Motor neuron (in vitro differentiated cells): Measurements from ENCODE around the gene DND1. TPM values are rescaled to one million over a fixed set of nuclear protein-coding genes. Genes with fewer than 3 reads are reported as not detected.
A peak's percentile ranks its signal among the peaks of the same experiment; 100 is the strongest.

Source experiments
- ATAC-seq, 8 experiments: fragments of 200-7000 bp; cut with Tn5 transposase; replicated peaks in 6 of 8; 2 replicates each; pipeline ENCODE4 v1.8.0; 2021; ENCODE audit warnings: mild to moderate bottlenecking in 8 of 8, moderate library complexity in 8 of 8
- H3K27ac ChIP-seq, 2 donors: fragments of 250-450 bp; sonication (Bioruptor Pico); 2 replicates each; pipeline ENCODE4 v1.9.0; 2021; ENCODE audit warnings: antibody characterized with exemption in 2 of 2, mild to moderate bottlenecking in 2 of 2, moderate library complexity in 1 of 2
- H3K4me1 ChIP-seq, 2 donors: fragments of 250-450 bp; sonication (Bioruptor Pico); replicated peaks in 1 of 2; 2 replicates each; pipeline ENCODE4 v1.6.1; 2021; ENCODE audit warnings: antibody characterized with exemption in 2 of 2, mild to moderate bottlenecking in 2 of 2, moderate library complexity in 1 of 2
- H3K4me3 ChIP-seq, 5 donors: fragments of 250-450 bp; sonication (Bioruptor Pico); 2 replicates each; pipeline ENCODE4 v1.9.0; 2021; ENCODE audit warnings: antibody characterized with exemption in 5 of 5, mild to moderate bottlenecking in 5 of 5, moderate library complexity in 4 of 5
- WGBS, 10 experiments: fragments of 450-650 bp; shearing (Covaris generic); methylation state at CpG; one replicate each; pipeline ENCODE4 v1.0.0; 2022; 5-methylcytosine and 5-hydroxymethylcytosine counted together
- in situ Hi-C, 9 experiments: fragments of 400-800 bp; cut with MboI; loops; one replicate each; pipeline ENCODE4 v1.15.0; 2021; ENCODE audit warnings: low sequenced_read_pairs in 9 of 9, low pct_unique_long_range_greater_than_20kb in 2 of 9; ENCODE audit not compliant: unreplicated experiment in 9 of 9
- total RNA-seq, 8 experiments: library from RNA; unstranded; fragments of 300-600 nt; gene quantifications; 2 replicates each; pipeline versions ENCODE4 v1.2.3 to v1.2.4, GENCODE V29; 2022

Gene DND1
- total RNA-seq, 8 experiments from 2014 or later = 0.43 to 1.0 (median 0.46) TPM; not detected in 4

GRCh38 chr5:140696891-140697492 lies 23.6 kb upstream of the DND1 start:
- no peak overlapping the region for H3K4me3 ChIP-seq
- in situ Hi-C loops = loop anchor here in 1 of 9 experiments (25.0 kb wide), 1 partner anchor 135 kb away; the partner anchor contains the start of genes APBB3, SLC35A4 and SRA1
- WGBS, 10 experiments = 63 to 100% (median 100%) methylated on average over 1 to 2 of the region's 4 CpGs; no CpG with 5 or more reads in 3 of the 10 experiments
- ATAC-seq = no peak
- peaks cover 13 to 17% of the 10 kb centered on the region in 2 donors for H3K4me1 ChIP-seq
- H3K27ac ChIP-seq = no peak overlapping the region

- Histone ChIP-seq H3K4me1 (peaks cover 10 to 14% of the 10 kb centered on the region in 2 donors), H3K27ac (no peak overlapping the region), H3K4me3 (no peak overlapping the region)
- WGBS, 10 experiments = 88 to 100% (median 98%) methylated on average over 1 to 5 of the region's 5 CpGs; no CpG with 5 or more reads in 4 of the 10 experiments
- ATAC-seq = no peak
- in situ Hi-C loops = loop anchor here in 1 of 9 experiments (25.0 kb wide), 1 partner anchor 132 kb away; the partner anchor contains the start of genes APBB3, SLC35A4 and SRA1
Observed at GRCh38 chr5:140694276-140694675, 20.9 kb upstream of the DND1 start.

- H3K4me3 ChIP-seq = peak within 1 kb of the TSS; percentile 51 to 98 (median 83)
- peaks cover 10 to 14% of the 10 kb centered on the region in 2 donors for H3K4me1 ChIP-seq
- 0 to 7% (median 0%) methylated on average over 1 to 22 of the region's 61 CpGs; no CpG with 5 or more reads in 2 of the 10 experiments for WGBS, 10 experiments
- ATAC-seq = peak; percentile 93 to 98 (median 98)
- H3K27ac ChIP-seq = peak within 1 kb of the TSS; percentile 65 to 90
- in situ Hi-C loops = loop anchor here in 1 of 9 experiments (25.0 kb wide), 1 partner anchor 129 kb away; the partner anchor contains the start of genes APBB3, SLC35A4 and SRA1
Observed at GRCh38 chr5:140690941-140691924, 17.9 kb upstream of the DND1 start, which contains the start of the genes HARS1 and HARS2. Gene HARS1, minus strand, starts transcription at chr5:140691370. Its CDS starts 66 bp downstream, at chr5:140691304. Gene HARS2, plus strand, starts transcription at chr5:140691455. Its CDS starts 194 bp downstream, at chr5:140691649.

GRCh38 chr5:140690376-140690932 lies 17.1 kb upstream of the DND1 start:
- 13 to 93% (median 55%) methylated on average over 2 to 7 of the region's 8 CpGs; no CpG with 5 or more reads in 1 of the 10 experiments for WGBS, 10 experiments
- Histone ChIP-seq H3K4me1 (peaks cover 10 to 14% of the 10 kb centered on the region in 2 donors), H3K4me3 (peak overlapping the region; percentile 51 to 98 (median 83)), H3K27ac (peak overlapping the region; percentile 65 to 90)
- in situ Hi-C loops = loop anchor here in 1 of 9 experiments (25.0 kb wide), 1 partner anchor 128 kb away; the partner anchor contains the start of genes APBB3, SLC35A4 and SRA1
- no peak for ATAC-seq

GRCh38 chr5:140678993-140679392 lies 5.6 kb upstream of the DND1 start:
- Histone ChIP-seq H3K4me1 (no peaks in the 10 kb centered on the region), H3K27ac (no peak overlapping the region), H3K4me3 (no peak overlapping the region)
- in situ Hi-C loops = loop anchor here in 1 of 9 experiments (25.0 kb wide), 1 partner anchor 117 kb away; the partner anchor contains the start of genes APBB3, SLC35A4 and SRA1
- WGBS, 10 experiments = 80 to 100% (median 93%) methylated on average over 1 to 5 of the region's 7 CpGs; no CpG with 5 or more reads in 5 of the 10 experiments
- no peak for ATAC-seq

GRCh38 chr5:140677947-140678346 lies 4.6 kb upstream of the DND1 start:
- Histone ChIP-seq H3K4me3 (no peak overlapping the region), H3K27ac (no peak overlapping the region), H3K4me1 (no peaks in the 10 kb centered on the region)
- WGBS, 10 experiments = 33 to 100% (median 96%) methylated on average over 1 to 3 of the region's 3 CpGs; no CpG with 5 or more reads in 2 of the 10 experiments
- in situ Hi-C loops = loop anchor here in 1 of 9 experiments (25.0 kb wide), 1 partner anchor 116 kb away; the partner anchor contains the start of genes APBB3, SLC35A4 and SRA1
- no peak for ATAC-seq

GRCh38 chr5:140674629-140675028 lies 1.3 kb upstream of the DND1 start:
- 86 to 100% (median 94%) methylated on average over 2 to 4 of the region's 4 CpGs; no CpG with 5 or more reads in 3 of the 10 experiments for WGBS, 10 experiments
- no peak for ATAC-seq

GRCh38 chr5:140674211-140674610 lies 835 bp upstream of the DND1 start:
- Histone ChIP-seq H3K27ac (no peak overlapping the region), H3K4me1 (no peaks in the 10 kb centered on the region), H3K4me3 (no peak overlapping the region)
- in situ Hi-C loops = loop anchor here in 2 of 9 experiments (25.0 kb wide), 1 partner anchor 112 kb away; the partner anchor contains the start of genes APBB3 (in 2 of the 2), SLC35A4 (in 2 of the 2) and SRA1 (in 2 of the 2)
- WGBS, 10 experiments = 87 to 100% (median 100%) methylated on average over 1 to 2 of the region's 2 CpGs; no CpG with 5 or more reads in 6 of the 10 experiments
- ATAC-seq = no peak

More at GRCh38 chr5:140674629-140675028, 1.3 kb upstream of the DND1 start:
- Histone ChIP-seq H3K27ac (no peak overlapping the region), H3K4me3 (no peak overlapping the region), H3K4me1 (no peaks in the 10 kb centered on the region)
- in situ Hi-C loops = loop anchor here in 3 of 9 experiments (25.0 kb wide), 1 partner anchor 112 kb away; the partner anchor contains the start of genes APBB3 (in 3 of the 3), SLC35A4 (in 3 of the 3) and SRA1 (in 3 of the 3)

GRCh38 chr5:140672455-140673186 lies 755 bp downstream of the DND1 start:
- Histone ChIP-seq H3K27ac (no peak overlapping the region), H3K4me3 (no peak overlapping the region), H3K4me1 (no peaks in the 10 kb centered on the region)
- ATAC-seq = peak; percentile 3 to 40 (median 23)
- in situ Hi-C loops = loop anchor here in 2 of 9 experiments (25.0 kb wide), 1 partner anchor 110 kb away; the partner anchor contains the start of genes APBB3 (in 2 of the 2), SLC35A4 (in 2 of the 2) and SRA1 (in 2 of the 2)
- 60 to 93% (median 85%) methylated on average over 1 to 35 of the region's 70 CpGs; no CpG with 5 or more reads in 6 of the 10 experiments for WGBS, 10 experiments

GRCh38 chr5:140671472-140672125 lies 1.8 kb downstream of the DND1 start:
- in situ Hi-C loops = loop anchor here in 2 of 9 experiments (25.0 kb wide), 1 partner anchor 109 kb away; the partner anchor contains the start of genes APBB3 (in 2 of the 2), SLC35A4 (in 2 of the 2) and SRA1 (in 2 of the 2)
- H3K4me3 ChIP-seq = no peak overlapping the region
- no peaks in the 10 kb centered on the region for H3K4me1 ChIP-seq
- 80 to 100% (median 100%) methylated on average over 1 to 3 of the region's 7 CpGs; no CpG with 5 or more reads in 3 of the 10 experiments for WGBS, 10 experiments
- peak in 4 of 8 experiments; percentile 4 to 9 (median 6) for ATAC-seq
- H3K27ac ChIP-seq = no peak overlapping the region
